CD4-positive, alpha-beta T cell (primary cell): Measurements from ENCODE around the gene TANC2. TPM values are rescaled to one million over a fixed set of nuclear protein-coding genes. Genes with fewer than 3 reads are reported as not detected.

ENCODE experiments used
- ATAC-seq: fragments of 200-7000 bp; cut with Tn5 transposase; one replicate; pipeline ENCODE4 v1.10.0; 2022; ENCODE audit warnings: mild to moderate bottlenecking; ENCODE audit not compliant: poor library complexity
- CTCF ChIA-PET: fragments of 350-600 bp; sonication (Branson Sonifier 250); formaldehyde crosslinking; loops from one replicate; lab custom pipeline; 2021; ENCODE audit warnings: antibody characterized with exemption, inconsistent platforms; lab: Charles Lee
- POLR2A ChIA-PET: fragments of 350-600 bp; sonication (Branson Sonifier 250); formaldehyde crosslinking; loops from one replicate; lab custom pipeline; 2021; ENCODE audit warnings: antibody characterized with exemption, inconsistent platforms; lab: Charles Lee
- DNase-seq, 14 experiments: peaks; one replicate each; pipeline ENCODE4 v3.0.0-alpha.2; 2013 to 2020; ENCODE audit warnings: mixed read lengths in 2 of 14
- H3K27ac ChIP-seq, 2 donors: one replicate each; pipeline versions ENCODE4 v1.5.1 to v1.7.0; 2013; ENCODE audit warnings: low read length in 2 of 2, low read depth in 1 of 2, mild to moderate bottlenecking in 1 of 2
- H3K27me3 ChIP-seq, 2 experiments: 1 replicate in 1 of 2; 2 replicates in 1 of 2; pipeline versions ENCODE4 v1.6.1 to v1.7.0; 2013; ENCODE audit warnings: low read length in 2 of 2, control low read depth in 1 of 2, mild to moderate bottlenecking in 1 of 2, moderate library complexity in 1 of 2; ENCODE audit not compliant: insufficient read depth in 2 of 2, control insufficient read depth in 1 of 2
- H3K36me3 ChIP-seq: one replicate; pipeline ENCODE4 v1.6.1; 2013; ENCODE audit warnings: low read length, control low read depth; ENCODE audit not compliant: insufficient read depth
- H3K4me1 ChIP-seq: one replicate; pipeline ENCODE4 v1.6.1; 2013; ENCODE audit warnings: low read length, control low read depth; ENCODE audit not compliant: insufficient read depth
- H3K4me3 ChIP-seq: one replicate; pipeline ENCODE4 v1.5.1; 2013; ENCODE audit warnings: mild to moderate bottlenecking, low read length, moderate library complexity
- H3K9me3 ChIP-seq, 2 experiments: 1 replicate in 1 of 2; 2 replicates in 1 of 2; pipeline versions ENCODE4 v1.6.1 to v1.7.0; 2013; ENCODE audit warnings: low read length in 2 of 2, mild to moderate bottlenecking in 2 of 2, control low read depth in 1 of 2, moderate library complexity in 1 of 2; ENCODE audit not compliant: control insufficient read depth in 1 of 2, insufficient read depth in 1 of 2
- H3K27ac Mint-ChIP-seq: one replicate; pipeline ENCODE4 v1.8.0; 2020; ENCODE audit warnings: mixed read lengths
- H3K27me3 Mint-ChIP-seq: one replicate; pipeline ENCODE4 v1.8.0; 2021; ENCODE audit warnings: mixed read lengths
- H3K36me3 Mint-ChIP-seq: one replicate; pipeline ENCODE4 v1.8.0; 2021; ENCODE audit warnings: low read depth, mixed read lengths
- H3K4me1 Mint-ChIP-seq: one replicate; pipeline ENCODE4 v1.8.0; 2021; ENCODE audit warnings: low read depth, mixed read lengths
- H3K4me3 Mint-ChIP-seq: one replicate; pipeline ENCODE4 v1.8.0; 2020; ENCODE audit warnings: mild to moderate bottlenecking, mixed read lengths
- H3K9me3 Mint-ChIP-seq: one replicate; pipeline ENCODE4 v1.8.0; 2020; ENCODE audit warnings: mixed read lengths
- intact Hi-C, 2 experiments: fragments of 100-400 bp; cut with DNase I in 1 of 2; cut with micrococcal nuclease in 1 of 2; formaldehyde crosslinking; loops; one replicate each; pipeline versions ENCODE4 v1.15.1 to v1.9.0; 2023 to 2025; cut with DNase I, micrococcal nuclease
- total RNA-seq, 174 experiments: library from RNA in 2 of 174; stranded (reverse) in 2 of 174; gene quantifications; one replicate each; pipeline ENCODE4 v1.2.3 and lab custom pipeline; 2021 to 2026
- TF ChIP-seq, protein P1 (sequence below): fragments of 200-600 bp; IDR thresholded peaks from one replicate; pipeline ENCODE4 v1.8.0; 2022; ENCODE audit warnings: antibody characterized with exemption, mild to moderate bottlenecking

The TANC2 gene
- total RNA-seq, 2 experiments from 2014 or later, result 29.1 to 33.7 TPM

- DNase-seq (peak in 13 of 14 experiments; percentile 13 to 87 (median 35)), ATAC-seq (peak; percentile 56)
- POLR2A ChIA-PET, result no interaction called here
- Histone ChIP-seq H3K36me3 (no peaks in the 10 kb centered on the region), H3K9me3 (no peaks in the 10 kb centered on the region), H3K27ac (no peak overlapping the region), H3K27me3 (no peaks in the 10 kb centered on the region), H3K4me1 (peaks cover 18% of the 10 kb centered on the region), H3K4me3 (no peak overlapping the region)
- TF ChIP-seq, protein P1, sequence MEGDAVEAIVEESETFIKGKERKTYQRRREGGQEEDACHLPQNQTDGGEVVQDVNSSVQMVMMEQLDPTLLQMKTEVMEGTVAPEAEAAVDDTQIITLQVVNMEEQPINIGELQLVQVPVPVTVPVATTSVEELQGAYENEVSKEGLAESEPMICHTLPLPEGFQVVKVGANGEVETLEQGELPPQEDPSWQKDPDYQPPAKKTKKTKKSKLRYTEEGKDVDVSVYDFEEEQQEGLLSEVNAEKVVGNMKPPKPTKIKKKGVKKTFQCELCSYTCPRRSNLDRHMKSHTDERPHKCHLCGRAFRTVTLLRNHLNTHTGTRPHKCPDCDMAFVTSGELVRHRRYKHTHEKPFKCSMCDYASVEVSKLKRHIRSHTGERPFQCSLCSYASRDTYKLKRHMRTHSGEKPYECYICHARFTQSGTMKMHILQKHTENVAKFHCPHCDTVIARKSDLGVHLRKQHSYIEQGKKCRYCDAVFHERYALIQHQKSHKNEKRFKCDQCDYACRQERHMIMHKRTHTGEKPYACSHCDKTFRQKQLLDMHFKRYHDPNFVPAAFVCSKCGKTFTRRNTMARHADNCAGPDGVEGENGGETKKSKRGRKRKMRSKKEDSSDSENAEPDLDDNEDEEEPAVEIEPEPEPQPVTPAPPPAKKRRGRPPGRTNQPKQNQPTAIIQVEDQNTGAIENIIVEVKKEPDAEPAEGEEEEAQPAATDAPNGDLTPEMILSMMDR, result peak; percentile 91
- intact Hi-C loops, result loop anchor here (1.0 to 10.0 kb wide), 8 partner anchors 264 to 1044 kb away; partner anchors contain the start of genes DCAF7 (in 1 of the 2), INTS2 (in 1 of the 2), MED13 (in 1 of the 2) and METTL2A (in 1 of the 2)
- peak overlapping the region; percentile 68 for H3K27ac Mint-ChIP-seq
- no peaks in the 10 kb centered on the region for H3K27me3 Mint-ChIP-seq
- peaks cover 6% of the 10 kb centered on the region for H3K36me3 Mint-ChIP-seq
- peak overlapping the region; percentile 87 for H3K4me3 Mint-ChIP-seq
- CTCF ChIA-PET, result interaction anchor here (1.0 kb wide), 1 partner anchor 127 kb away, joined by 3 read pairs; no protein-coding TSS in a partner anchor
- H3K9me3 Mint-ChIP-seq, result no peaks in the 10 kb centered on the region
- peaks cover 37% of the 10 kb centered on the region for H3K4me1 Mint-ChIP-seq
These were observed 2.4 kb downstream of the TANC2 start for GRCh38 chr17:62968445-62968923.

GRCh38 chr17:62970610-62971009 is 4.6 kb downstream of the TANC2 start:
- Histone ChIP-seq H3K9me3 (no peaks in the 10 kb centered on the region), H3K27me3 (no peaks in the 10 kb centered on the region), H3K27ac (no peak overlapping the region), H3K36me3 (no peaks in the 10 kb centered on the region), H3K4me3 (no peak overlapping the region), H3K4me1 (peaks cover 11% of the 10 kb centered on the region)
- ChIA-PET POLR2A (no interaction called here), CTCF (interaction anchor here (0.6 kb wide), 1 partner anchor 11 kb away, joined by 4 read pairs; no protein-coding TSS in a partner anchor)
- ATAC-seq, result no peak
- intact Hi-C loops, result no loop called here
- no peak for DNase-seq
- no peaks in the 10 kb centered on the region for H3K27me3 Mint-ChIP-seq
- H3K36me3 Mint-ChIP-seq, result peaks cover 3% of the 10 kb centered on the region
- TF ChIP-seq, protein P1, result no peak
- H3K4me3 Mint-ChIP-seq, result no peak overlapping the region
- H3K27ac Mint-ChIP-seq, result no peak overlapping the region
- peaks cover 29% of the 10 kb centered on the region for H3K4me1 Mint-ChIP-seq
- no peaks in the 10 kb centered on the region for H3K9me3 Mint-ChIP-seq

DNA sequence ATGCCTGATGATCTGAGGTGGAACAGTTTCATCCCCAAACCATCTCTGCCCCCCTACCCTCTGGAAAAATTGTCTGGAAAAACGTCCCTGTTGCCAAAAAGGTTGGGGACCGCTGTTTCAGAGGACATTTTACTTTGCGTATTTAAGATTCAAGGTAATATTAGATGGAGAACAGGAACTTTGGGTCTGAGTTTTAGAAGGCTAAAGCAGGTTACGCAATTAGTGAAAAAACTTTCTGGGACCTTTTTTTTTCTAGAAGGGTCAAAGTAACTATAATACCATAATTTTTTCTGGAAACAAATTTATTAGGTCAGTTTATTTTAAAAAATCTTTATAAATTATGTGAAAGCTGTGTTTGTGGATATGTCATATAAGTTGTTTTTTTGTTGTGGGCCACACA is 5.8 kb downstream of the TANC2 start:
- H3K4me1 Mint-ChIP-seq, result peaks cover 25% of the 10 kb centered on the region
- intact Hi-C loops, result no loop called here
- Histone ChIP-seq H3K36me3 (no peaks in the 10 kb centered on the region), H3K4me3 (no peak overlapping the region), H3K4me1 (peaks cover 5% of the 10 kb centered on the region), H3K27ac (no peak overlapping the region), H3K9me3 (peaks cover 0 to 2% of the 10 kb centered on the region in 2 experiments), H3K27me3 (no peaks in the 10 kb centered on the region)
- ChIA-PET CTCF (no interaction called here), POLR2A (interaction anchor here (0.5 kb wide), 1 partner anchor 22 kb away, joined by 3 read pairs; no protein-coding TSS in a partner anchor)
- H3K27ac Mint-ChIP-seq, result no peak overlapping the region
- no peak for DNase-seq
- no peaks in the 10 kb centered on the region for H3K9me3 Mint-ChIP-seq
- no peaks in the 10 kb centered on the region for H3K27me3 Mint-ChIP-seq
- no peaks in the 10 kb centered on the region for H3K36me3 Mint-ChIP-seq
- no peak for ATAC-seq
- H3K4me3 Mint-ChIP-seq, result no peak overlapping the region
- TF ChIP-seq, protein P1, result no peak
